HG03175 (cell line): ENCODE results near the gene CCSER1.

Experiments
- ATAC-seq: cut with Tn5 transposase; IDR thresholded peaks from one replicate; pipeline ENCODE4 v1.9.1; 2021; ENCODE audit warnings: mild to moderate bottlenecking, moderate library complexity; ENCODE audit not compliant: unreplicated experiment

CCSER1 gene

DNA sequence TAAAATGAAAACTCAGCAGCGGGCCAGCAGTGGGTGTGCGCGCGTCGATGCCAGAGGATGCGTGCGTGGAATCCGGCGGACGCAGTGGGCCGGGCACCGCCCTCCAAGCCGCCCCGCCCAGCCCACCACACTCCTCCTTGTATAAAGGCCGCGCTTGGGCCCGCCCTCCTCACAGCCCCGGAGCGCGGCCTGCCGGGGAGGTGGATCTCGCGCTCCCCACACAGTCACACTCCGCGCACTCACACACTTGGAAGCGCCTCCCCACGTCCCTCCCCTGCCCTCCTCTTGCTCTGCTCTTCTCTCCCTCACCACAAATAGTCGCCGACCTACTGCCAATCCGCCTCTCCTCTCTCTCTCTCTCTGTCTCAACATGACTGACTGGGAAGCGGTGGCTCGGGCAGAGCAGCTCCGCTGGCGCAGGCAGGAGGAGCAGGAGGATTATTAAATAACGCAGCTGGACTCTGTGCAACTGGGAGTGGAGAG is at the start of gene CCSER1:
TSS of gene CCSER1 (plus strand) at position 172 of the 483 bp plus-strand sequence.
- ATAC-seq, result peak; percentile 75

GRCh38 chr4:90078440-90078839 is 48.8 kb upstream of the CCSER1 start:
- peak; percentile 86 for ATAC-seq

GRCh38 chr4:90080116-90080515 is 47.1 kb upstream of the CCSER1 start:
- peak; percentile 30 for ATAC-seq

DNA sequence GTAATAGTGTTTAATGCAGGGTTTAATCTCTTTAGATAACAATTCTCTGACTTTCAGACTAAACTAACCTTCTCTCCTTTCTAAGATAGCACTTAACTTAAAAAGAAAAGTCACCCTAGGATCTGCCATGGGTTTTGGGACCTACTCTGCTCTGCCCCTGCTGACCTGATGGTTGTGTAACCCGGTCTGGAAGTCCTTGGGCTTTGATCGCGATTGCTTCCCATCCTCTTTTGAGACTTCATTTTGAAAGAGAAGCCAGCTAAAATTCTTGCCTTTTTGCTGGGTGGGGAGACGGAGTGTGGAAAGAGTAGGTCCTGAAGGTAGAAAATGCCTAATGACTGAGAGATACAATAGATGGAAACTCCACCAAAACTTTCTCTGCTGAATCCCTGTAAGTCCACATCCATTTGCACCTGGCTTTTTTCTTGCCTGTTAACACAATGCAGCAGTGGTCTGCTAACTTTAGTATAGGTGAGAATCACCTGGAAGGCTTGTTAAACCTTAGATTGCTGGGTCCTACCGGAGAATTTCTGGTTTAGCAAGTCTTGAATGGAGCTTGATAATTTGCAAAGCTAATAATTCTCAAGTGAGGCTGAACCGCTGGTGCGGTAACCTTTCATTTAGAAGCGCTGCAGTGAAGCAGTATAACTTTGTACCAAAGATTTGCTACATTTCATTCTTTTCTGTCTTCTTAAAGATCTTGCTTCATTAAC is 45.6 kb upstream of the CCSER1 start:
- ATAC-seq, result no peak

DNA sequence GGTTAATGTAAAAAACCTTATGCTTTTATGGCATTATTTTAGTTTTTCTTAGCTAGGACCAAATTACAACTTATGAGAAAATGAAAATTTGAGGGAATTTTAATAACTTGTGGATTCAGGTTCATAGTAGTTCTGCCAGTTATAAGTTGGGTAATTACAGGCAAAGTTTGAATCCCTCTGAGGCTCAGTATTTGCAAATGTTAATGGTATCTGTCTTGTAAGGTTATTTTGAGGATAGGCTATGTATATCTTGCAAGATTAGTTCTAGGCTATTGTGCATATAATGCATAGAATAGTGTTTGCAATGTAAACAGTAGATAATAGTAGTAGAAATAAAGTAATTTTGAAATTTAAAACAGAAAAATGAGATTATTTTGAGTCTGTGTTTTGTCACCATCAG is 44.7 kb upstream of the CCSER1 start:
- no peak for ATAC-seq

DNA sequence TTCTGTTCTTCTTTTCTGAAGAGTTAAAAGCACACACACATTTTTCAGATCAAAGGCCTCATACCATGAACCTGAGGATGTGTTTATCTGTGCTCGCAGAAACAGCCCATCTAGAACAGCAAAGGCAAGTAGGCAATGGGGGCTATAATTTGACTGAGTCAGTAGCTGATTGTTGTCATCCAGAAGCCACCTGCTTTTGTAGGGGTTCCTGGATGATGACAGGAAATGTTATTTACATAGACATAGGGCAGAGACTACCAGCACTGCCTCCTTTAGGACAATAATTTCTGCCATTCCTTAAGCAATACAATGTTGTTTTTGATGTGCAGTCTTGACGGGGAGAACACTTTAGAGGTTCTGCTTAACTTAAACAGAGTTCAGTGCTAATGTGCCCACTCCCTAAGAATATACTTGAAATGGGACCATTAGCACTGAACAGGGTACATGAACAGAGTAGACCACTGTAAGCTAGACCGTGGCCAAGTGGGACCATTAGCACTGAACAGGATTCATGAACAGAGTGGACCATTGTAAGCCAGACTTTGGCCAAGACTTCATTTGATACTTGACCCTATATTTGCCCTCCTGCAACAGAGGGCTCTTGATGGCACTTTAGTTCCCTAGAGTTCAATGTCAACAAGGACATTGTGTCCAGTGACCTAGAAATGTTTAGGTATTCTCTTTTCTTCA is 42.8 kb upstream of the CCSER1 start:
- ATAC-seq, result no peak

- ATAC-seq, result no peak
These were observed 42.3 kb upstream of the CCSER1 start for GRCh38 chr4:90084967-90085295.

DNA sequence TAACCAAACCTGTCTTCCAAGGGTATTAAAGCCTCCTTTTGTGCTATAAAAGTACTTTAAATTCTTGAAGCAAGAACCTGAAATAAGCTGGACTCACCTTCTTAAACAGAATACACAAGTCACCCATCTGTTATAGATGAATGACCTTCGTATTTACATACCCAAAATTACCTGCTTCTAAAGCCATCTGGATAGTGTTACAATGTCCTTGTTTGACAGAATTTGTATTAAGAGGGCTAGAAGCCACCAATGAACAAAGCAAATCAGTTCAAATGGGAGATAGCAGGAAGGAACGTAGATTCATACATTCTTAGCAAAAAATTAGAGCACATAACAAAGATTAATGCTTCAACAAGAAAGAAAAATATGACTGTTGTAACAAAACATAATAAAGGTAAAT is 33.7 kb upstream of the CCSER1 start:
- ATAC-seq, result no peak

DNA sequence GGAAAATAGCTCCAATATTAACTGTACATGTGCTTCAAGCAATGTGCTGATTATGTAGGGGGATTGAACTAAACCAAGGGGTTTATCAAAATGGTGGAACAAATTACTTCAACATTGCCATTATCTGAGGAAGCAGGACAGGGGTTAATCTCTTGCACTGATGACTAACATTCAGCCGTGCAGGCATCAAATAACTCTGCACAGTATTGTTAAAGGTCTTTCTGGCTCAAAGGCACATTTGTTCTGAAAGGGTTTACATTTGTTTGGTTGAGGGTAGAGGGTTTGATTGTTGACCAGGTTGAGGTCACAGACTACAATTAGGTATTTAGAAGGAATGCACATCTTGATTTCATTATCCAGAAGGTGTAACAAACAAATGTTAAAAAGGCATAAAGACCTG is 32.2 kb upstream of the CCSER1 start:
- ATAC-seq, result no peak

DNA sequence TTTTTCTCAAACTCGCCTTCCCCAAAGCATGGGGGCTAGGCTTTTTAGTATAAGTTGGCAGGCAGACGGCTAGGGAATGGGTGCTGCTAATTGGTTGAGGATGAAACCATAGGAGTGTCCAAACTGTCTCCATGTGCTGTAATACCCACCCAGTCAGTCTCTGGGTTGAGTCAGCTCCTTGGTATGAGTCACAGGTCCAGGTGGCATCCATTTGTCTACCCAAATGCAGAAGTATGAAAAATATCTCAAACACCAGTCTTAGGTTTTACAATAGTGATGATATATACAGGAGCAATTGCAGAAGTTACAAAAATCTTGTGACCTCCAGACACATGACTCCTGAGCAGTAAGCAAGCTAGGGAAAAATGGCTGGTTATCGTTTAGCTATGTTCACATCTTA is 27.4 kb upstream of the CCSER1 start:
- ATAC-seq, result peak; percentile 73

GRCh38 chr4:90103991-90104390 is 23.2 kb upstream of the CCSER1 start:
- no peak for ATAC-seq

- ATAC-seq, result no peak
These were observed 21.9 kb upstream of the CCSER1 start for GRCh38 chr4:90105274-90105673.

GRCh38 chr4:90112715-90113114 is 14.5 kb upstream of the CCSER1 start:
- ATAC-seq, result no peak

GRCh38 chr4:90113881-90114457 is 13.2 kb upstream of the CCSER1 start:
- ATAC-seq, result no peak

DNA sequence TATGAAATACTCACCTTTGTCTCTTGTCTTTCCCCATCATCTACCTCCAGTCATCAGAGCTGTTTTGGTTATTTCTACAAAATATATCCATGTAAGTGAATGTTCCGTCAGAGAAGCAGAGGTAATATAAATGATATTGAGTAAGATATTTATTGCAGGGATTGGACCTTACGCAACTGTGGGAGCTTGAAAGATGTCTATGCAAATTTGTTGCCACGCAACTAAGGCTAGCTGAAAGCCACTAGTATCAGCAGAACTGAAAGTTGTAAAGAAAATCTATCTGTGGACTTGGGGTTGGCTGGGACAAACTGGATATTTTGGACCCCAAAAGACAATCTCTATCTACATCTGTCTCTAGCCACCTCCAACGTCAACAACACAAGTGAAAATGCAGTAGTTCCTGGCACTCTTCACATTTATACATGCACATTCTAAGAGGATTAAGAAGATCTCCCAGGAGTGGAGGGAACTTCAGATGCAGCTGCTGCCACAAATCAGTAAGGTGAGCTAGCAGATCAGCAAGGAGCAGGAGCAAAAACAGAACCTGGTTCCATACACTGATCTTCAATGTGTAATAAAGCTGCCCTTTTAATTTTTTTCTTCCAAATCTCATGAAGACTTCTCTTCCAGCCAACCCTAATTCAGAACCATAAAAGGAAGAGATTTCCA is 8.5 kb upstream of the CCSER1 start:
- ATAC-seq, result peak; percentile 69

- ATAC-seq, result no peak
These were observed 7.2 kb upstream of the CCSER1 start for GRCh38 chr4:90120037-90120436.

DNA sequence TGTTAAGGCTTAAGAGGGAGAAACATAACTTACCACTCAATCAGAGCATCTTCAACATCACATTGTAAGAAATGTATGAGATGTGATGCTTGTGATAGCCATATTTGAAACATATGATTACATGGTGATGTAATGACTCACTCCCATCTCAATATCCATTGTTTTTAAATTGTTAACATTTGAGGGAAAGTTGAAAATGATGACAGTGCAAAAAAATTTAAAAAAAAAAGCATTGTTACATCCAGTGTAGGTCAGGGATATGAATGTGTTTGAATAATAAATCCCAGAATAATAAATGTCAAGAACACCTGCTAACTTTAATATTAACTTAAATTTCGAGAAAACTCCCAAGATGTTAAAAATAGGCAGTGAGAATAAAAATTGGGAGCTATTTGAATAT is 6.4 kb upstream of the CCSER1 start:
- ATAC-seq, result no peak

DNA sequence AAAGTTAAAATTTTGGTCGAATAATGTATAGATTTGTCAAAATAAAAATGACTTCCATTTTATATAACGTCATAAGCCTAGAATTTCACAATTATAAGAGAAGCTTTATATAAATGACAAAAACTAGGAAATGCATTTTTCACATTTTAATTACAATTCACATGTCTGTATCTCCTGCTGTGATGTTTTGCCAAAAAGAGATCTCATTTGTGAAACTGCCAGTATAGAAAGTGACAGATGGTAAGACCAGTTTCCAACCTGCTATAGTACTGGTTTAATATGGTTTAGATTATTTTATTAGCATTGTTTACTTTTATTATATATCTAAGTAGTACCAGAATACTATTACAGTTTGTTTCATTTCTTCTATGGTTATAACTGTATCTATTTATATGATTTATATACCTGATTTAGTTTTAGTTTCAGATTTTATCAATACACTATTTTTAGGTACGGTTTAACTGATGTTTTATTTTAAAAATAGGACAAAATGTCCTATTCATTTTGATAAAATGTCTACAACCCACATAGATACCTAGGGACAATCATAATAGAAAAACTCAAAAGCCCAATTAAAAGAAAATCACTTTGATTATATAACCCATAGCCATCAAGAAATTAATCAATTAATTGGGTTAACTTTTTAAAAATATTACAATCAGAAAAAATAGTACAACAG is 5.4 kb upstream of the CCSER1 start:
- no peak for ATAC-seq

- ATAC-seq, result no peak
These were observed 4.8 kb upstream of the CCSER1 start for GRCh38 chr4:90122355-90122748.

DNA sequence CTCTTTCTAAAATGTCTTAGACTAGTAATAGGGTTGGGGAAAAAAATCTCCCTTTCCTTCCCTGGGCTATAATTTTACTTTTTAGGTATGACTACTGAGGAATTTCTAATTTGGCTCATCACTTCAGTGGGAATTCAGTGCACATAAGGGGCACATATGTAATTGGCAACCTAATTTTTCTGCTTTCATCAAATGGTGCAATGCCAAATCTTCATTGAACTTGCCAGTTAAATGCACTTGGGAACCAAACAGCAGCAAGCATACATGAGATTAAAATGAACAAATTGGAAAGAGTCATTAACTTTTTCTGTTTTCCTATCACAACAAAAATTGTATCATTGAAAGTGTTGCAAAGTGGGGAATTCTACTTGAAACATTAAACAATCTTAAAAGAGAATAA is 2.9 kb upstream of the CCSER1 start:
- no peak for ATAC-seq

- peak; percentile 23 for ATAC-seq
These were observed 389 bp upstream of the CCSER1 start for GRCh38 chr4:90126805-90127204.
